Testis (tissue), 5 donors: ENCODE results near the gene PYY. TPM values are rescaled to one million over a fixed set of nuclear protein-coding genes. Genes with fewer than 3 reads are reported as not detected.
A peak's percentile ranks its signal among the peaks of the same experiment; 100 is the strongest.

Experiments
- DNase-seq: peaks from one replicate; pipeline ENCODE4 v3.0.0-alpha.2; 2019
- H3K27ac ChIP-seq, 2 donors: fragments of 200-600 bp; sonication (generic); one replicate each; pipeline ENCODE4 v1.5.1; 2019
- H3K27me3 ChIP-seq: fragments of 200-600 bp; sonication (generic); one replicate; pipeline ENCODE4 v1.5.1; 2019
- H3K36me3 ChIP-seq: fragments of 200-600 bp; sonication (generic); one replicate; pipeline ENCODE4 v1.5.1; 2017; ENCODE audit warnings: low read depth; ENCODE audit errors: missing control alignments
- H3K4me1 ChIP-seq: fragments of 200-600 bp; sonication (generic); one replicate; pipeline ENCODE4 v1.5.1; 2019
- H3K4me3 ChIP-seq, 2 donors: fragments of 200-600 bp; sonication (generic); one replicate each; pipeline ENCODE4 v1.5.1; 2017 to 2019
- H3K9me3 ChIP-seq: fragments of 200-600 bp; sonication (generic); one replicate; pipeline ENCODE4 v1.5.1; 2017
- CTCF ChIP-seq, 3 experiments: fragments of 450-650 bp in 2 of 3; fragments of 200-600 bp in 1 of 3; sonication (generic) in 1 of 3; IDR thresholded peaks; one replicate each; pipeline ENCODE4 v1.5.1; 2016 to 2019; ENCODE audit warnings: antibody characterized with exemption in 3 of 3, mild to moderate bottlenecking in 2 of 3, moderate library complexity in 1 of 3
- POLR2A ChIP-seq: fragments of 450-650 bp; IDR thresholded peaks from one replicate; pipeline ENCODE4 v1.6.1; 2017; ENCODE audit warnings: antibody characterized with exemption, mild to moderate bottlenecking, moderate library complexity
- WGBS, 2 donors: methylation state at CpG; one replicate each; pipeline ENCODE4 v1.1.5; 2018; 5-methylcytosine and 5-hydroxymethylcytosine counted together
- intact Hi-C: fragments of 100-400 bp; cut with DNase I; formaldehyde crosslinking; loops from one replicate; pipeline ENCODE4 v1.15.1; 2023; ENCODE audit warnings: low total_unique reads
- long read RNA-seq, 2 donors: transcript quantifications; one replicate each; lab custom pipeline, GENCODE V29; 2026
- polyA plus RNA-seq: library from polyadenylated mRNA; stranded (reverse); fragments of 350-450 nt; fragmentation: Illumina TruSeq; extraction: RNeasy Lipid Tissue Mini Kit (QIAGEN cat#74804); gene quantifications from one replicate; pipeline ENCODE4 v1.2.3, GENCODE V29; 2014; ENCODE audit warnings: low read depth, low replicate concordance; ENCODE audit not compliant: insufficient read depth
- total RNA-seq, 2 donors: library from RNA; depleted of rRNA; stranded (reverse); fragments of >200 nt; gene quantifications; one replicate each; pipeline ENCODE4 v1.2.3, GENCODE V29; 2016

The PYY gene
- under 1 TPM in 1 of 2 donors, not detected in 1; 0.37 TPM for total RNA-seq
- polyA plus RNA-seq = 1.5 TPM
- long read RNA-seq, donor 1, partial matches to known transcripts = 0 of 1 reads
- long read RNA-seq, donor 1, other reads (novel, unspliced or antisense) = 0 of 1 reads
- long read RNA-seq, donor 2, partial matches to known transcripts = 0 of 2 reads
- long read RNA-seq, donor 2, other reads (novel, unspliced or antisense) = 0 of 2 reads

GRCh38 chr17:43953746-43954145 is at the start of gene PYY:
PYY (minus strand) TSS chr17:43953940; CDS start chr17:43953483, 457 bp downstream.
- Histone ChIP-seq H3K27ac (peak within 1 kb of the TSS in 1 of 2 donors; percentile 44), H3K4me3 (peak within 1 kb of the TSS; percentile 39 to 60), H3K9me3 (no peaks in the 10 kb centered on the region), H3K4me1 (peaks cover 4% of the 10 kb centered on the region), H3K36me3 (no peaks in the 10 kb centered on the region), H3K27me3 (no peaks in the 10 kb centered on the region)
- intact Hi-C loops = no loop called here
- 41 to 57% methylated on average over 5 to 11 of the region's 11 CpGs for WGBS, 2 donors
- TF ChIP-seq CTCF (IDR thresholded peaks at IDR 0.05) = no peak
- TF ChIP-seq POLR2A = no peak
- no peak for DNase-seq

GRCh38 chr17:44002141-44002848 is 48.6 kb upstream of the PYY start:
- no peaks in the 10 kb centered on the region for H3K27me3 ChIP-seq
- intact Hi-C loops = no loop called here
- 57 to 60% methylated on average over 8 to 9 of the region's 9 CpGs for WGBS, 2 donors
- no peak for DNase-seq
- H3K4me3 ChIP-seq = no peak overlapping the region
- TF ChIP-seq POLR2A = no peak
- no peak for TF ChIP-seq CTCF (IDR thresholded peaks at IDR 0.05)
- H3K4me1 ChIP-seq = peaks cover 21% of the 10 kb centered on the region
- no peaks in the 10 kb centered on the region for H3K9me3 ChIP-seq
- no peak overlapping the region for H3K27ac ChIP-seq
- H3K36me3 ChIP-seq = no peaks in the 10 kb centered on the region

GRCh38 chr17:44001461-44001920 is 47.8 kb upstream of the PYY start:
- TF ChIP-seq POLR2A (no peak), CTCF (IDR thresholded peaks at IDR 0.05) (no peak)
- H3K9me3 ChIP-seq = no peaks in the 10 kb centered on the region
- no peak overlapping the region for H3K4me3 ChIP-seq
- no peak for DNase-seq
- WGBS, 2 donors = 80 to 94% methylated on average over 2 of the region's 2 CpGs
- no peaks in the 10 kb centered on the region for H3K27me3 ChIP-seq
- no peak overlapping the region for H3K27ac ChIP-seq
- no peaks in the 10 kb centered on the region for H3K36me3 ChIP-seq
- peaks cover 13% of the 10 kb centered on the region for H3K4me1 ChIP-seq
- intact Hi-C loops = no loop called here

- H3K27me3 ChIP-seq = no peaks in the 10 kb centered on the region
- H3K27ac ChIP-seq = no peak overlapping the region
- H3K4me3 ChIP-seq = no peak overlapping the region
- 83 to 87% methylated on average over 6 of the region's 6 CpGs for WGBS, 2 donors
- no peak for DNase-seq
- no peaks in the 10 kb centered on the region for H3K9me3 ChIP-seq
- intact Hi-C loops = no loop called here
- H3K36me3 ChIP-seq = no peaks in the 10 kb centered on the region
- no peak for TF ChIP-seq POLR2A
- no peak for TF ChIP-seq CTCF (IDR thresholded peaks at IDR 0.05)
- peaks cover 10% of the 10 kb centered on the region for H3K4me1 ChIP-seq
Observed at GRCh38 chr17:44000871-44001460, 47.2 kb upstream of the PYY start.
